CD4-positive, alpha-beta T cell treated with Interleukin-12 subunit alpha and Interleukin-12 subunit beta, for 1 hour (primary cell): ENCODE measurements around the gene PCDHA12.
A peak's percentile ranks its signal among the peaks of the same experiment; 100 is the strongest.
"Not testable (repeated sequence)": the region's sequence is repeated elsewhere in the genome, so short reads cannot be mapped to it uniquely, and the experiment has no call there.

Experiments
- DNase-seq: peaks from one replicate; pipeline ENCODE4 v3.0.0-alpha.2; 2020

Gene PCDHA12

GRCh38 chr5:140875085-140876065 is at the start of gene PCDHA12:
TSS of gene PCDHA12 (plus strand) at chr5:140875308. CDS start at chr5:140875473, 165 bp downstream.
- DNase-seq = no peak

DNA sequence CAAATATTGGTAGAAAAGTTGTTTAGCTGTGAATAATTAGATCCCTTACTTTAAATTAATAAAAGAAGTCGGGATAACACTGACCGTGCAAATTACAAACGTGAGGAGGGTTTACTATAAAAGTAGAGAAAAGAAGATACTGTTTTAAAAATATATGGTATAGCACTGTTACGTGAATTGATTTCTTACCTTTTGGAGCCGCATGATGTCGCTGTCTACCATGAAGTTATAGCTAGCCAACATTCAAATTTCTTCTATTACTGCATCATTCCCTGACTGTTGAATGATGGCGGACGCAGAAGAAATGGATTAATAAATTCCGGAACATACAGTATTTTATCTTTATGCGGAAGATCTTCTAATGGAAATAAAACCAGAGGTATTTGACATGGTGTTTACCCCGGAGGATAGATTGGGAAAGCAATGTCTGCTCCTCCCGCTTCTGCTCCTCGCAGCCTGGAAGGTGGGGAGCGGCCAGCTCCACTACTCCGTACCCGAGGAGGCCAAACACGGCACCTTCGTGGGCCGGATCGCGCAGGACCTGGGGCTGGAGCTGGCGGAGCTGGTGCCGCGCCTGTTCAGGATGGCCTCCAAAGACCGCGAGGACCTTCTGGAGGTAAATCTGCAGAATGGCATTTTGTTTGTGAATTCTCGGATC is 47.3 kb upstream of the PCDHA12 start, which contains the start of gene PCDHA6:
PCDHA6 (plus strand) TSS at position 257 of the 658 bp plus-strand sequence; CDS start at position 389, 132 bp downstream.
- no peak for DNase-seq

GRCh38 chr5:140828362-140828737 is 46.8 kb upstream of the PCDHA12 start:
- no peak for DNase-seq

- not testable (repeated sequence) for DNase-seq
Measured at GRCh38 chr5:140829511-140830501, 45.3 kb upstream of the PCDHA12 start.

DNA sequence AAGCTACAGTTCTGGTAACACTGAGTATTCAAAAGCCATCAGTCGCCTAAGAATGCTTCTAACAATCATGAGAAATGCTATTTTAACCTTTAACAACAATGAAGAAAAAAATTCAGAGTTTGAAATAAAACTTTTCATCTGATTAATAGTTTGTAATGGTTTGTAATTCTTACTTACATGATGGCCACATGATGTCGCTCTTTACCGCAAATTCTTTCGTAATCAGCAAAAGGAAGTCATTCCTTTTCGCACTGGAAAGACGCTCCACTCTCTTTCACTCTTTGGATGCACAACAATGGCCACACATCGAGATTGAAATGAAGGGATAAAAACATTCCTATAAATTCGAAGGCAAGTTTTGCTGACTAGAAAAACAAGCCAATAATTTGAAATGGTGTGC is 41.1 kb upstream of the PCDHA12 start, which contains the start of gene PCDHA7:
PCDHA7 (plus strand) TSS at position 277 of the 400 bp plus-strand sequence; CDS start at position 392, 115 bp downstream.
- DNase-seq = no peak

DNA sequence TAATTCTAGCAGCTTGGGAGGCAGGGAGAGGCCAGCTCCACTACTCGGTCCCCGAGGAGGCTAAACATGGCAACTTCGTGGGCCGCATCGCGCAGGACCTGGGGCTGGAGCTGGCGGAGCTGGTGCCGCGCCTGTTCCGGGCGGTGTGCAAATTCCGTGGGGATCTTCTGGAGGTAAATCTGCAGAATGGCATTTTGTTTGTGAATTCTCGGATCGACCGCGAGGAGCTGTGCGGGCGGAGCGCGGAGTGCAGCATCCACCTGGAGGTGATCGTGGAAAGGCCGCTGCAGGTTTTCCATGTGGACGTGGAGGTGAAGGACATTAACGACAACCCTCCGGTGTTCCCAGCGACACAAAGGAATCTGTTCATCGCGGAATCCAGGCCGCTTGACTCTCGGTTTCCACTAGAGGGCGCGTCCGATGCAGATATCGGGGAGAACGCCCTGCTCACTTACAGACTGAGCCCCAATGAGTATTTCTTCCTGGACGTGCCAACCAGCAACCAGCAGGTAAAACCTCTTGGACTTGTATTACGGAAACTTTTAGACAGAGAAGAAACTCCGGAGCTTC is 40.6 kb upstream of the PCDHA12 start:
- DNase-seq = not testable (repeated sequence)

DNA sequence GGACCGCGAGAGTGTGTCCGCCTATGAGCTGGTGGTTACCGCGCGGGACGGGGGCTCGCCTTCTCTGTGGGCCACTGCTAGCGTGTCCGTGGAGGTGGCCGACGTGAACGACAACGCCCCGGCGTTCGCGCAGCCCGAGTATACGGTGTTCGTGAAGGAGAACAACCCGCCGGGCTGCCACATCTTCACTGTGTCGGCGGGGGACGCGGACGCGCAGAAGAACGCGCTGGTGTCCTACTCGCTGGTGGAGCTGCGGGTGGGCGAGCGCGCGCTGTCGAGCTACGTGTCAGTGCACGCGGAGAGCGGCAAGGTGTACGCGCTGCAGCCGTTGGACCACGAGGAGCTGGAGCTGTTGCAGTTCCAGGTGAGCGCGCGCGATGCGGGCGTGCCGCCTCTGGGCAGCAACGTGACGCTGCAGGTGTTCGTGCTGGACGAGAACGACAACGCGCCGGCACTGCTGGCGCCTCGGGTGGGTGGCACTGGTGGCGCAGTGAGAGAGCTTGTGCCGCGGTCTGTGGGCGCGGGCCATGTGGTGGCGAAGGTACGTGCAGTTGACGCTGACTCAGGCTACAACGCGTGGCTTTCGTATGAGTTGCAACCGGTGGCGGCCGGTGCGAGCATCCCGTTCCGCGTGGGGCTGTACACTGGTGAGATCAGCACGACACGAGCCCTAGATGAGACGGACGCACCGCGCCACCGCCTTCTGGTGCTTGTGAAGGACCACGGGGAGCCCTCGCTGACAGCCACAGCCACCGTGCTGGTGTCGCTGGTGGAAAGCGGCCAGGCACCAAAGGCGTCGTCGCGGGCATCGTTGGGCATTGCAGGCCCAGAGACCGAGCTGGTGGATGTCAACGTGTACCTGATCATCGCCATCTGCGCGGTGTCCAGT is 39.2 kb upstream of the PCDHA12 start:
- DNase-seq = no peak

GRCh38 chr5:140840978-140841962 is 33.8 kb upstream of the PCDHA12 start, which contains the start of gene PCDHA8:
TSS of gene PCDHA8 (plus strand) at chr5:140841187. CDS start at chr5:140841322, 135 bp downstream.
- DNase-seq = peak; percentile 6

DNA sequence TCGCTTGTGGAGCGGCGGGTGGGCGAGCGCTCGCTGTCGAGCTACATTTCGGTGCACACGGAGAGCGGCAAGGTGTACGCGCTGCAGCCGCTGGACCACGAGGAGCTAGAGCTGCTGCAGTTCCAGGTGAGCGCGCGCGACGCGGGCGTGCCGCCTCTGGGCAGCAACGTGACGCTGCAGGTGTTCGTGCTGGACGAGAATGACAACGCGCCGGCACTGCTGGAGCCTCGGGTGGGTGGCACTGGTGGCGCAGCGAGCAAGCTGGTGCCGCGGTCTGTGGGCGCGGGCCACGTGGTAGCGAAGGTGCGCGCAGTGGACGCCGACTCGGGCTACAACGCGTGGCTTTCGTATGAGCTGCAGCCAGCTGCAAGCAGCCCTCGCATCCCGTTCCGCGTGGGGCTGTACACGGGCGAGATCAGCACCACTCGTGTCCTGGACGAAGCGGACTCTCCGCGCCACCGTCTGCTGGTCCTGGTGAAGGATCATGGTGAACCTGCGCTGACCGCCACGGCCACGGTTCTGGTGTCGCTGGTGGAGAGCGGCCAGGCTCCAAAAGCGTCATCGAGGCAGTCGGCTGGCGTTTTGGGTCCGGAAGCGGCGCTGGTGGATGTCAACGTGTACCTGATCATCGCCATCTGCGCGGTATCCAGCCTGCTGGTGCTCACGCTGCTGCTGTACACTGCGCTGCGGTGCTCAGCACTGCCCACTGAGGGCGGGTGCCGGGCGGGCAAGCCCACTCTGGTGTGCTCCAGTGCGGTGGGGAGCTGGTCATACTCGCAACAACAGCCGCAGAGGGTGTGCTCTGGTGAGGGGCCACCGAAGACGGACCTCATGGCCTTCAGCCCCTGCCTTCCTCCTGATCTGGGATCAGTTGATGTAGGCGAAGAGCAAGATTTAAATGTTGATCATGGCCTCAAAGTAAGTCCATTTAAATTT is 32.0 kb upstream of the PCDHA12 start:
- DNase-seq = no peak

DNA sequence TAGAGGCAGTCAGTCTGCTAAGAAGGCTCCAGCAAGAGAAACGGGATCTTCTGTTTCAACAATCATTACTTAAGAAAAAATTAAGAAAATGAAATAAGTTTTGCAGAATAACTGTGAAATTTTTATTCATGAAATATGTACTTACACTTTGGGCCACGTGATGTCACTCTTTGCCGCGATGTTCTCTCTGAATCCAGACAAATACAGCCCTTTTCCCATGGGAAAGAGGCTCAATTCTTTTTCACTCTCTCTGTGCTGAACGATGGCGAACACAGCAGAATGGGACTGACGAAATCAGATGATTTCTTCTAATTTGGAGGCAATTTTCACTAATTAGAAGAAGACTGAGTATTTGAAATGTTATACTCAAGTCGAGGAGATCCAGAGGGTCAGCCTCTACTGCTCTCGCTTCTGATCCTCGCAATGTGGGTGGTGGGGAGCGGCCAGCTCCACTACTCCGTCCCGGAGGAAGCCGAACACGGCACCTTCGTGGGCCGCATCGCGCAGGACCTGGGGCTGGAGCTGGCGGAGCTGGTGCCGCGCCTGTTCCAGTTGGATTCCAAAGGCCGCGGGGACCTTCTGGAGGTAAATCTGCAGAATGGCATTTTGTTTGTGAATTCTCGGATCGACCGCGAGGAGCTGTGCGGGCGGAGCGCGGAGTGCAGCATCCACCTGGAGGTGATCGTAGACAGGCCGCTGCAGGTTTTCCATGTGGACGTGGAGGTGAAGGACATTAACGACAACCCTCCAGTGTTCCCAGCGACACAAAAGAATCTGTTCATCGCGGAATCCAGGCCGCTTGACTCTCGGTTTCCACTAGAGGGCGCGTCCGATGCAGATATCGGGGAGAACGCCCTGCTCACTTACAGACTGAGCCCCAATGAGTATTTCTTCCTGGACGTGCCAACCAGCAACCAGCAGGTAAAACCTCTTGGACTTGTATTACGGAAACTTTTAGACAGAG is 26.7 kb upstream of the PCDHA12 start, which contains the start of gene PCDHA9:
PCDHA9 (plus strand) TSS at position 244 of the 964 bp plus-strand sequence; CDS start at position 358, 114 bp downstream.
- DNase-seq = not testable (repeated sequence)

- DNase-seq = not testable (repeated sequence)
Measured at GRCh38 chr5:140849831-140850634, 25.1 kb upstream of the PCDHA12 start.

- no peak for DNase-seq
Measured at GRCh38 chr5:140855772-140856674, 19.1 kb upstream of the PCDHA12 start, which contains the start of gene PCDHA10. TSS of gene PCDHA10 (plus strand) at chr5:140855897. CDS start at chr5:140856049, 152 bp downstream.

GRCh38 chr5:140857177-140857986 is 17.7 kb upstream of the PCDHA12 start:
- DNase-seq = no peak

DNA sequence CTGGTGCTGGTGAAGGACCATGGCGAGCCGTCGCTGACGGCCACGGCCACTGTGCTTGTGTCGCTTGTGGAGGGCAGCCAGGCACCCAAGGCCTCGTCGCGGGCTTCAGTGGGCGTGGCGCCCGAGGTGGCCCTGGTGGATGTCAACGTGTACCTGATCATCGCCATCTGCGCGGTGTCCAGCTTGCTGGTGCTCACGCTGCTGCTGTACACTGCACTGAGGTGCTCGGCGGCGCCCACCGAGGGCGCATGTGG is 17.2 kb upstream of the PCDHA12 start:
- no peak for DNase-seq
